ENCODE measurements around the gene CSN1S1.

Gene CSN1S1

DNA sequence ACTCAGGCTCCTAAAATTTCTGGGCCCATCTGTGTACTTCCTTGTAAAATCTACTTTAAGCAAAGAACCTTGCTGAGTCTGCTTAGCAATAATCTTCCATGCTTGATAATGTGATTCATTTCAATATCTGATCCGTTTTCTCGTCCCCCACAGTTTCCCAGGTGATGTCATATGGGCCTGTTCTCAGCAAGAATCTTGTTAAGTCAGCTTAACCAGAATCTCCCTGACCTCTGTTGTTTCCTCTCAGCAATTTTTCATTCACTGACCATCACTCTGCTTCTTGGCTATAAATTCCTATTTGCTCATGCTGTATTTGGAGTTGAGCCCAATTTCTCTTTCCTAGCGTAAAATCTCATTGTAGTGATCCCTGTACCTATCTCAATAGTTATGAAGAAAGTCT, 20.7 kb downstream of the CSN1S1 start:
- Histone ChIP-seq H3K9me3 (ENCODE audit: insufficient read depth, low read depth, low read length) (no peaks in the 10 kb centered on the region), H3K9ac (ENCODE audit: low read depth, low read length, poor library complexity, severe bottlenecking) (no peak overlapping the region), H3K9me2 (replicated peaks; ENCODE audit: low read depth, low read length) (no peaks in the 10 kb centered on the region), H3K27me3 (ENCODE audit: insufficient read depth, low read length, poor library complexity, severe bottlenecking) (no peaks in the 10 kb centered on the region), H3K79me2 (ENCODE audit: insufficient read depth, low read length) (no peaks in the 10 kb centered on the region), H3K4me3 (ENCODE audit: low read length, poor library complexity, severe bottlenecking) (no peak overlapping the region), H4K20me1 (ENCODE audit: insufficient read depth, low read length, poor library complexity, severe bottlenecking) (no peaks in the 10 kb centered on the region), H3K36me3 (ENCODE audit: insufficient read depth, low read length) (no peaks in the 10 kb centered on the region), H2AFZ (ENCODE audit: low read length) (no peak overlapping the region), H3K4me1 (ENCODE audit: insufficient read depth, low read length, poor library complexity, severe bottlenecking) (no peaks in the 10 kb centered on the region), H3K4me2 (ENCODE audit: low read depth, low read length, poor library complexity, severe bottlenecking) (no peak overlapping the region), H3F3A (ENCODE audit: low read depth) (no peaks in the 10 kb centered on the region)
- TF ChIP-seq EZH2phosphoT487 (IDR thresholded peaks at IDR 0.05; ENCODE audit: borderline replicate concordance), result no peak
- TF ChIP-seq, protein P1, sequence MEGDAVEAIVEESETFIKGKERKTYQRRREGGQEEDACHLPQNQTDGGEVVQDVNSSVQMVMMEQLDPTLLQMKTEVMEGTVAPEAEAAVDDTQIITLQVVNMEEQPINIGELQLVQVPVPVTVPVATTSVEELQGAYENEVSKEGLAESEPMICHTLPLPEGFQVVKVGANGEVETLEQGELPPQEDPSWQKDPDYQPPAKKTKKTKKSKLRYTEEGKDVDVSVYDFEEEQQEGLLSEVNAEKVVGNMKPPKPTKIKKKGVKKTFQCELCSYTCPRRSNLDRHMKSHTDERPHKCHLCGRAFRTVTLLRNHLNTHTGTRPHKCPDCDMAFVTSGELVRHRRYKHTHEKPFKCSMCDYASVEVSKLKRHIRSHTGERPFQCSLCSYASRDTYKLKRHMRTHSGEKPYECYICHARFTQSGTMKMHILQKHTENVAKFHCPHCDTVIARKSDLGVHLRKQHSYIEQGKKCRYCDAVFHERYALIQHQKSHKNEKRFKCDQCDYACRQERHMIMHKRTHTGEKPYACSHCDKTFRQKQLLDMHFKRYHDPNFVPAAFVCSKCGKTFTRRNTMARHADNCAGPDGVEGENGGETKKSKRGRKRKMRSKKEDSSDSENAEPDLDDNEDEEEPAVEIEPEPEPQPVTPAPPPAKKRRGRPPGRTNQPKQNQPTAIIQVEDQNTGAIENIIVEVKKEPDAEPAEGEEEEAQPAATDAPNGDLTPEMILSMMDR (conservative IDR thresholded peaks at IDR 0.05; ENCODE audit: low read length), result no peak

DNA sequence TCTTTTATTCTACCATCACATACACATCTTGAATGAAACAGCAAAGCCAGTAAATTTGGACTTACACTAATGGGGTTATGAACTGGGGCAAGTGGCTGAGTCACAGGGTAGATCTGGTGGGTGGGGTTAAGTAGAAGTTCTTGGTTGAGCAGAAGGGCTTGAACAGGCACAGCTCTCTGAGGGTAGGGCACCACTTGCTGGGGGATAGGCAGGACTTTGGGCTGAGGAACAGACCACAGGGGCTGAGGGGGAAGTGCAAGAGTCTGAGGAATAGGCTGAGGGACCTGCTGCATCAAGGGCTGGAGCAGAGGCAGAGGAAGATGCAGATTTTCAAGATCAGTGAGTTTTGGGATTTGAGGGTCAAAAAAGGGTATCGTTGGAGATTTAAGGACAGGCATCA, 26.3 kb downstream of the CSN1S1 start:
- H2AFZ ChIP-seq (ENCODE audit: low read length), result no peak overlapping the region
- H3F3A ChIP-seq (ENCODE audit: low read depth), result no peaks in the 10 kb centered on the region
- no peaks in the 10 kb centered on the region for H3K4me1 ChIP-seq (ENCODE audit: insufficient read depth, low read length, poor library complexity, severe bottlenecking)
- no peaks in the 10 kb centered on the region for H3K27me3 ChIP-seq (ENCODE audit: insufficient read depth, low read length, poor library complexity, severe bottlenecking)
- no peaks in the 10 kb centered on the region for H4K20me1 ChIP-seq (ENCODE audit: insufficient read depth, low read length, poor library complexity, severe bottlenecking)
- no peaks in the 10 kb centered on the region for H3K9me2 ChIP-seq (replicated peaks; ENCODE audit: low read depth, low read length)
- H3K4me3 ChIP-seq (ENCODE audit: low read length, poor library complexity, severe bottlenecking), result no peak overlapping the region
- no peak overlapping the region for H3K9ac ChIP-seq (ENCODE audit: low read depth, low read length, poor library complexity, severe bottlenecking)
- no peak for TF ChIP-seq EZH2phosphoT487 (IDR thresholded peaks at IDR 0.05; ENCODE audit: borderline replicate concordance)
- TF ChIP-seq, protein P1 (conservative IDR thresholded peaks at IDR 0.05; ENCODE audit: low read length), result no peak
- no peaks in the 10 kb centered on the region for H3K9me3 ChIP-seq (ENCODE audit: insufficient read depth, low read depth, low read length)
- H3K79me2 ChIP-seq (ENCODE audit: insufficient read depth, low read length), result no peaks in the 10 kb centered on the region
- no peak overlapping the region for H3K4me2 ChIP-seq (ENCODE audit: low read depth, low read length, poor library complexity, severe bottlenecking)
- no peaks in the 10 kb centered on the region for H3K36me3 ChIP-seq (ENCODE audit: insufficient read depth, low read length)

DNA sequence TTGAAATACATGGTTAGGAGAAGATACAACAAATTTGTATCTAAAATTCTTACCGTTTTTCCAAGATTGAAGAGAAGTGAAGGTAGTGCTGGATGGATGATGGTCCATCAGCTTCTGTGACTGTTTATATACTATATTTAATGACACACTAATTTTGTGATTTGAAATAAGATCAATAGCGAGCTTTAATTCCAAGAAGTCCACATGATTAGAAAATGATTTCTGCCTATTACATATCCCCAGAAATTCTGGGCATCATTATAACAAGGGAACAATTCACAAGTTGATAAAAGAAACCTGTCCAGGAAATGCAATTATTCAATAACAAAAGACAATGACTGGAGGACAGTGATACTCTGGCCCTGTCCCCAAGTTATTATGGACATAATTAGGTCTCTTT, 34.8 kb downstream of the CSN1S1 start, which contains the start of gene CSN2:
Gene CSN2 (minus strand): TSS at position 101 of the 400 bp plus-strand sequence. CDS start 4,733 bp downstream, outside the sequence.
- no peaks in the 10 kb centered on the region for H3F3A ChIP-seq (ENCODE audit: low read depth)
- no peaks in the 10 kb centered on the region for H3K4me1 ChIP-seq (ENCODE audit: insufficient read depth, low read length, poor library complexity, severe bottlenecking)
- H3K9me2 ChIP-seq (replicated peaks; ENCODE audit: low read depth, low read length), result no peaks in the 10 kb centered on the region
- H3K79me2 ChIP-seq (ENCODE audit: insufficient read depth, low read length), result no peaks in the 10 kb centered on the region
- no peak within 1 kb of the TSS for H3K9ac ChIP-seq (ENCODE audit: low read depth, low read length, poor library complexity, severe bottlenecking)
- H3K36me3 ChIP-seq (ENCODE audit: insufficient read depth, low read length), result no peaks in the 10 kb centered on the region
- H3K4me3 ChIP-seq (ENCODE audit: low read length, poor library complexity, severe bottlenecking), result no peak within 1 kb of the TSS
- H3K4me2 ChIP-seq (ENCODE audit: low read depth, low read length, poor library complexity, severe bottlenecking), result no peak within 1 kb of the TSS
- no peak for TF ChIP-seq EZH2phosphoT487 (IDR thresholded peaks at IDR 0.05; ENCODE audit: borderline replicate concordance)
- TF ChIP-seq, protein P1 (conservative IDR thresholded peaks at IDR 0.05; ENCODE audit: low read length), result no peak
- no peak within 1 kb of the TSS for H2AFZ ChIP-seq (ENCODE audit: low read length)
- H3K9me3 ChIP-seq (ENCODE audit: insufficient read depth, low read depth, low read length), result no peaks in the 10 kb centered on the region
- H4K20me1 ChIP-seq (ENCODE audit: insufficient read depth, low read length, poor library complexity, severe bottlenecking), result no peaks in the 10 kb centered on the region
- no peaks in the 10 kb centered on the region for H3K27me3 ChIP-seq (ENCODE audit: insufficient read depth, low read length, poor library complexity, severe bottlenecking)
